GM18858 (cell line): ENCODE measurements around the gene LIN37.

Experiments
- ATAC-seq: cut with Tn5 transposase; IDR thresholded peaks from one replicate; pipeline ENCODE4 v1.9.1; 2021; ENCODE audit not compliant: unreplicated experiment

The LIN37 gene

GRCh38 chr19:35751839-35752745 is 3.7 kb downstream of the LIN37 start:
- no peak for ATAC-seq

- no peak for ATAC-seq
Observed at GRCh38 chr19:35752746-35753350, 4.5 kb downstream of the LIN37 start.

GRCh38 chr19:35753634-35754369 is 5.4 kb downstream of the LIN37 start:
- ATAC-seq, result no peak

- ATAC-seq, result no peak
Observed at GRCh38 chr19:35754370-35755130, 6.2 kb downstream of the LIN37 start.

- ATAC-seq, result no peak
Observed at GRCh38 chr19:35755131-35755549, 6.8 kb downstream of the LIN37 start.

- no peak for ATAC-seq
Observed at GRCh38 chr19:35755550-35756376, 7.4 kb downstream of the LIN37 start.

GRCh38 chr19:35756377-35757230 is 8.2 kb downstream of the LIN37 start, which contains the start of gene HSPB6:
Gene HSPB6 (minus strand): TSS chr19:35757029. CDS start chr19:35757008, 21 bp downstream.
- ATAC-seq, result no peak

GRCh38 chr19:35757231-35757748 is 8.9 kb downstream of the LIN37 start:
- ATAC-seq, result no peak

GRCh38 chr19:35757749-35758608 is 9.6 kb downstream of the LIN37 start, which contains the start of gene PROSER3:
Gene PROSER3 (plus strand): TSS chr19:35758176. CDS start chr19:35758216, 40 bp downstream.
- peak; percentile 92 for ATAC-seq

GRCh38 chr19:35759697-35760096 is 11.3 kb downstream of the LIN37 start:
- ATAC-seq, result no peak

GRCh38 chr19:35760711-35761349 is 12.5 kb downstream of the LIN37 start:
- ATAC-seq, result no peak

GRCh38 chr19:35764432-35765315 is 16.3 kb downstream of the LIN37 start:
- ATAC-seq, result no peak

- no peak for ATAC-seq
Observed at GRCh38 chr19:35766571-35767104, 18.3 kb downstream of the LIN37 start.

- ATAC-seq, result no peak
Observed at GRCh38 chr19:35767288-35768081, 19.1 kb downstream of the LIN37 start.

GRCh38 chr19:35768082-35768421 is 19.7 kb downstream of the LIN37 start:
- no peak for ATAC-seq
